Activated naive CD4-positive, alpha-beta T cell (primary cell): ENCODE data around the gene ZEB2.

Source experiments
- DNase-seq, 4 experiments: peaks; one replicate each; lab custom pipeline; 2025; lab: John Stamatoyannopoulos, UW

ZEB2 gene

GRCh38 chr2:144421606-144422510 lies 98.1 kb downstream of the ZEB2 start:
- DNase-seq: no peak

- no peak for DNase-seq
These were observed 100.7 kb downstream of the ZEB2 start for GRCh38 chr2:144419218-144419617.

- DNase-seq: no peak
These were observed 104.5 kb downstream of the ZEB2 start for GRCh38 chr2:144415386-144415785.

- no peak for DNase-seq
These were observed 105.5 kb downstream of the ZEB2 start for GRCh38 chr2:144414324-144414845.

GRCh38 chr2:144412709-144413108 lies 107.2 kb downstream of the ZEB2 start:
- DNase-seq: no peak

- no peak for DNase-seq
These were observed 108.4 kb downstream of the ZEB2 start for GRCh38 chr2:144411473-144411872.

GRCh38 chr2:144409241-144409640 lies 110.7 kb downstream of the ZEB2 start:
- no peak for DNase-seq

- no peak for DNase-seq
These were observed 112.7 kb downstream of the ZEB2 start for GRCh38 chr2:144407262-144407661.

- DNase-seq: no peak
These were observed 113.7 kb downstream of the ZEB2 start for GRCh38 chr2:144405982-144406788.

- DNase-seq: no peak
These were observed 114.6 kb downstream of the ZEB2 start for GRCh38 chr2:144405321-144405720.

GRCh38 chr2:144404586-144405314 lies 115.2 kb downstream of the ZEB2 start:
- no peak for DNase-seq

GRCh38 chr2:144403933-144404332 lies 116.0 kb downstream of the ZEB2 start:
- no peak for DNase-seq

- no peak for DNase-seq
These were observed 117.7 kb downstream of the ZEB2 start for GRCh38 chr2:144402251-144402650.

- DNase-seq: no peak
These were observed 118.9 kb downstream of the ZEB2 start for GRCh38 chr2:144401036-144401435.

GRCh38 chr2:144396318-144396717 lies 123.6 kb downstream of the ZEB2 start:
- DNase-seq: no peak

- no peak for DNase-seq
These were observed 129.4 kb downstream of the ZEB2 start for GRCh38 chr2:144390424-144391020.

GRCh38 chr2:144389930-144390311 lies 130.0 kb downstream of the ZEB2 start:
- DNase-seq: no peak

- no peak for DNase-seq
These were observed 130.6 kb downstream of the ZEB2 start for GRCh38 chr2:144389151-144389929.

GRCh38 chr2:144385381-144385780 lies 134.5 kb downstream of the ZEB2 start:
- no peak for DNase-seq

- no peak for DNase-seq
These were observed 136.3 kb downstream of the ZEB2 start for GRCh38 chr2:144383571-144384100.

GRCh38 chr2:144382849-144383248 lies 137.1 kb downstream of the ZEB2 start:
- no peak for DNase-seq
